GM03348 (cell line): ENCODE results near the gene RAB35.
A peak's percentile ranks its signal among the peaks of the same experiment; 100 is the strongest.

Experiments used
- DNase-seq: peaks from one replicate; pipeline ENCODE4 v3.0.0; 2012; ENCODE audit warnings: low spot score

The RAB35 gene

DNA sequence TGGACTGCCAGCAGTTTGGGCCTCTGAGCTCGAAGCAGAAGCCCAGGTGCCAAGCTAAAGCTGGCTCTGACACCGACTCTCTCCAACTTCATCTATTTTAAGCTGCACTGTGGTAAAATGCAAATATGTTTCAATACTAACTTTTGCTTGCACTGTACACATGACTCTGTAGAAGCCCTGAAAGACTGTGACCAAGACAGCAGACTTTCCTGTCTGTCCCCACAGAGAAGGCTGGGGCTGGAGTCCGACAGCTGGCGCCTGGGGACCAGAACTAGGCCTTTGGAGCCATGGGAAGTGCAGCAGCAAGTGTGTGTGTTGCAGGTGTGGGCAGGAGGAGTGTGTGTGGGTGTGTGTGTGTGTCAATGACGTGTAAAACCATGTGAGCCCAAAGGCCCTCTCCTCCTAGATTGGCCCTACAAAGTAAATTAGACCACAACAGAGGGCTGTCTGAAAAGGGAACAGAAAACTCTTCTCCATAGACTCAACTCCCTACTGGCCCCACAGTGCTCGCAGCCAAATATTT is 16.4 kb upstream of the RAB35 start:
- no peak for DNase-seq

- no peak for DNase-seq
Observed at GRCh38 chr12:120132054-120132836, 15.7 kb upstream of the RAB35 start.

DNA sequence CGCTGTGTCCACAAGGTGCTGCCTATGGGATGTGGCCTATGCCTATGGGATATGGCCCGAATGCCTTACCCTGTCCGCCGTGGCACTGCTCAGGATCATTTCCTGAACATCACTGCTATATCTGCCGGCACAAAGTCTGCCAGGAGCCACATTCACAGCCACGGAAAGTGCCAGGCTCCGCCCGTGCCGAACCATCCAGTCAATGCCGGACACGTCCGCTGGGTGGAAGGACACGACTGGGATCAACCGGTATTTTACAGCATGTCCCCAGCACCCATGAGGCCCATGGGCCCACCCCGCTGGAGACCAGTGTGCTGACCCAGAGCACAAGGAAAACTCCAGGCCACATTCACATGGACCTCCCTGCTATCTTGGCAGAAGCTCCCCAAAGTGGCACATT is 14.6 kb upstream of the RAB35 start:
- DNase-seq, result no peak

DNA sequence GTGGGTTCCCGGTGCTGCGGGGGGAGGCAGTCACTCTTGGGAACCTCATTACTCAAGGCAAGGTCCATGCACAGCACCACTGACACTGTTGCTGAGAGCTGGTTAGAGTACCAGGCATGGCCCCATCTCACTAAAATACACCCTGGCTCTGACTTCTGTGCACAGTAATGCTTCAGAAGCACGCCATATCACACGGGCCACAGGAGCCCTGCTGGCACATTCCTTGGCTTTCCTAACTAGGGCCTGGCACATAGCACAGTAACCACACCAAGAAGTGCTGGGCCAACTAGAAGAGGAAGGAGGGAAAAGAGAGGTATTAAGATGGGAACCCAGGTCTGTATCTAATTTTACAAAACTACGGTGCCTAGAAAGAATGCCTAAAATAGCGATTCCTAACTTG is 13.5 kb upstream of the RAB35 start:
- no peak for DNase-seq

GRCh38 chr12:120126635-120127005 is 10.1 kb upstream of the RAB35 start:
- peak; percentile 24 for DNase-seq

DNA sequence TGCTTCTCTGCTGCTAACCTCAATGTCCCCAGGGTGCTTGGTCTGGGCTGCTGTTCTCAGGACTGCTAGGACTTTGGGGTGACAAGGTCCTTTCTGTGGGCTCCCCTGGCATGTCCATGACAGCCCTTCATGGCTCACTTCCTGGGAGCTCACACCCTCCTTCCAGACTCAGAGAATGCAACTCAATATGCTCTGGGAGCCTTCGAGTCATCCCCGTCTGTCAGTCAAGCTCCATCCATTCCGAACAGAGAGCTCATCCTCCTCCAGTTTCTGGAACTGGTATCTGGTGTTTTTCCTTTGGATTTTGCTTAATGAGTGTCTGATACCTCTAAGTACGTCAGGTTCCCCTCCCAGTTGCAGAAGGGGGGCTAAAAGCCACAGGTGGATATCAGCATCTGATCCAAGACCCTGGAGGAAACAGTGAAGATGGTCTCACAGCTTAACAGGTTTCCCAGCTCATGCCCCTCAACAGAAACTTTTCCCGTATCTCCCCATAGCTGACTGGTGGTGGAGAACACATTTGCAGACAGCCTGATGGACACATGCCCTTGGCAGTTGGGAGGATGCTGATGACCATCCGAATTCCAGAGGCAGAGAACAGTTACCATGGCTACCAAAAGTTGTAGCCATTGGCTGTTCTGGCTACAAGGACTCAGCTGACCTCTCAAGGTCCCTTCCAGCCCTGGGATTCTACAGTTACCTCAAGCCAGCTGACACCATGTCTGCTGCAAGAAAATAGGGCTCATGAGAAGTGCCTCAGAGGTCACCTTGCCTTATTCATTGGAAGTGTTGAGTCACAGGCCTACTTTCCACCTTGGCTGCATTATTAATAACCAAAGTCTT is 9.5 kb upstream of the RAB35 start:
- DNase-seq, result no peak

- no peak for DNase-seq
Observed at GRCh38 chr12:120125029-120125428, 8.5 kb upstream of the RAB35 start.

GRCh38 chr12:120121766-120122293 is 5.3 kb upstream of the RAB35 start:
- no peak for DNase-seq

DNA sequence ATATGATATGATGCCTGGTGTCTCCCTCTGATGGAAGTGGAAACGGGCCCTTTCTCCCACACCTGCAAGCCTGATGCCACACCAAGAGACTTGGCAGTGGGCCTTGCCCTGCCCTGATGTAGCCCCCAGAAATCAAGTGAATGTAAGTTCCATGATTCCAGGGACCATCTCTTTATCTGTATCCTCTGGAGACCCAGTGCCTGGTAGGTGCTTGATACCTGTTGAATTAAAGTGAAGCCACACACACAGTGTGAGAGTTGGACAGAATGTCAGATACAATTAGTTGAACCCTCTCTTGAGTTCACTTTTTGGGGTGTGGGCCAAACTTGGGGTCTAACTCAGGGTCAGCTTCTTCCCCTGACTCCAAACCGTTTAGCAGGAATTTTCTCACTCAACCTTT is 4.8 kb upstream of the RAB35 start:
- DNase-seq, result no peak

GRCh38 chr12:120119271-120119973 is 2.9 kb upstream of the RAB35 start:
- peak; percentile 44 for DNase-seq

- peak; percentile 56 for DNase-seq
Observed at GRCh38 chr12:120118321-120119061, 1.9 kb upstream of the RAB35 start.

DNA sequence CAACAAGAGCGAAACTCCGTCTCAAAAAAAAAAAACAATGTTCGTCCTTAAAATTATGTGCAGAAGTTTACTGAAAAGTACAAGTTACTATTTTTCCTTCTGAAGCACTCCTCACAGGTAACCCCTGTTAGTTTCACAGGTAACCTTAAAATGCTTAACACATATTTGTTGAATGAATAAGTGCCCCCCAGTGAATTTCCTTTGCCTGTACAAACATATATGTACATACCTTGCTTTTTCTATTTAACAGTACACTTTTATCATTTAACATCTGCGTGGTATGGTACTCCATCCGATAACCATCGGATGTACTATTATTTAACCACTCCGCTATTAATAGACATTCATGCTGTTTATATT is 1.4 kb upstream of the RAB35 start:
- no peak for DNase-seq

GRCh38 chr12:120116792-120117651 is 469 bp upstream of the RAB35 start:
- DNase-seq, result peak; percentile 100

DNA sequence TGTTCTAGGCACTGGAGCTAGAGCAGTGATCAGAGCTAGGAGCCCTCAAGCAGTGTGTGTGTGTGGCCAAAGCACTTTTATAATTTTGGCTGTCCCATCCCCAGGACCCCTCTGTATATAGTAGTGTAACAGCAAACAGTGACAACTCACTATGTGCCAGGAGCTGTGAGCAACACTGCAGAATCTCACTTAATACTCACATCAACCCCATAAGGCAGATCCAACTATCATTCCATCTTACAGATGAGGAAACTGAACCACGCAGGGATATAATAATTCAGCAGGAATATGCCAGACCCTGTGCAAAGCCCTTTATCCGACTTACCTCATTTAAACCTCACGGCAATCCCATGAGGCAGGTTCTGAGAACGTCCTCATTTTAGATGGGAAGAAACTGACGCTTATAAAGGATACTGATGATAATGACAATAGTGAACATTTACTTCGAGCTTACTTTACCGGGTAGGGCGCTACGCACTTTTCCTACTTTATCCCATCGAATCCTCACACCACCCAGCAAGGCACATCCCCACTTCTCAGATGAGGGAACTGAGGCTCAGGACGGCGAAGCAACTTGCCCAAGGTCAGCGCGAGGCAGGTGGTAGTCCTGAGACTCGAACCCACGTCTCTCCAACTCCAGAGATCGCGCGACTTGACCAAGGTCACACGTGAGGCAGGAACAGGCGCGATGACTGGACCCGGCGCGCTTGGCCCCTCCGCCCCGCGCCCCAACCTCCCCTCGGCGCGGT is 687 bp downstream of the RAB35 start:
- DNase-seq, result no peak

DNA sequence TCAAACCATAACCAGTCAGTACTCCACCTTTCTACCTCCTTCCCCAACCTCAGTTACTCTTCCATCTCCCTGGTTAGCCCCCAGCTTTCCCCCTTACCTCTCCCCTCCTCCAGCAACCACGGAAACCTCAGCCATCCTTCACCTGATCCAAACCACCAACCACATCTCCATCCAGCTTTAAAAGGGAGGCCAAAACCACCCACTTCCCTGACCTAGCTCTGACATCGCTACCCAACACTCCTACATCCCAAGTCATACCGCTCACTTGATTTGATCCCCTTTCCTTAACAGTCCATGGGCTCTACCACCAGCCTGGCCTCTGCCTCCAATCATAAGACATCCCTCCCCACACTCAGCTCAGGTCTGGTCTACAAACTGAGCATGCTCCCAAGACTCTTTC is 1.5 kb downstream of the RAB35 start:
- DNase-seq, result peak; percentile 17

DNA sequence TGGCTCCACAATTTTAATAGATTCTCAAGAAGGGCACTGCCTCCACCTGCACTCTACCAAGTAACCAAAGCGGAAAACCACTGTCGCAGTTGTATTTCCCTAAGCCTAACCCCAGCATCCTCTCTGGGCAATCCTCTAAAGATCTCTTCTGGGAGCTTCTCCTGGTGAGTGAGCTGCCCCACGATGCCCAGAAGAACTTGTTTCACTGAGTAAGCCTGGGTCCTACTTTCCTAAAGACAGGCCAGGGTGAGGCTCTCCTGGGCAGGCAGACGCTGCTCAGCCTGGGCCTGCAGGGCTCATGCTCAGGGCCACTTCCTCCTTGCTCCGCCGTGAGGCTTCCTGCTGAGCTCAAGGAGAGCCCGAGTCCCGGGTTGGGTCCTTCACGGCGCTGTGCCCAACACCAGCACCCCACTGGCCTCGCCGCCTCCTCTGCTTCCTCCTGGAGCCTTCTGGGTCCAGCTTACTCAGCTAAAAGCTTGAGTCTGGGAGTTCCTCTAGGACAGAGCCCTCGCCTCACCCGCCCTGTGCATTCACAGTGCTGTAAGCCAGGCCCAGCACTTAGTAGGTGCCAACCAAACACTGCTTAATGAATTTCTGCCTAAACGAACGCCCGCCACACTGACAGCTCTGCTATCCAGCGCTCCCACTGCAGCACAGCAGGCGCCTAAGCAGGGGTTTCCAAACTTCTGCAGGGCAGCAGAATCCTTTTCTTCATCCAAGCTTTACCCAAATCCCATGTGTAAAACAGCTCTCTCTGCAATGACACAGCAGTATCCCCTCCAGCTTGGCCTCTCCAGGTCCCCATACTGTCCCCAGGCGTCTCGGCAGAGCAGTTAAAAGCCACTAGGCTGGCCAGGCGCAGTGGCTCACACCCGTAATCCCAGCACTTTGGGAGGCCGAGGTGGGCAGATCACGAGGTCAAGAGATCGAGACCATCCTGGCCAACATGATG is 5.7 kb downstream of the RAB35 start:
- DNase-seq, result no peak

- DNase-seq, result no peak
Observed at GRCh38 chr12:120109570-120110267, 6.8 kb downstream of the RAB35 start.

DNA sequence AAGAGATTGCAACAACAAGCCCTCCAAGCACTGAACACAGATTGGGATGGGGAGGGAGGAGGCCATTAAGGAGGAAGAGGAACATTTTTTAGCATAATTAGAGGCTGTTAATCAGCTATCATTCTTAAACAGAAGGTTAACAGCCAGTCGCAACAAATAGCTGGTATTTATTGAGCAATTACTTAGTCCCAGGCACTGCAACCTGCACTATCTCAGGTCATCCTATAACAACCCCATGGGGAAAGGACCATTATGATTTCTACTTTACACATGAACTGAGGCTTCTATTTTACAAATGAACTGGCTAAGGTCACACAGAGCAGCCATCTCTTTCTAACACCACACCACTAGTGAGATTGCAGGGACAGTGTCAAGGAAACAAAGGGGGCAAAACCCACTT is 10.4 kb downstream of the RAB35 start:
- DNase-seq, result no peak
